Erythroblast (primary cell): ENCODE data around the gene KCNK10.

Source experiments
- GATA1 ChIP-seq: IDR thresholded peaks from 2 replicates; pipeline ENCODE4 v1.6.1; 2011; ENCODE audit warnings: low read depth, mild to moderate bottlenecking, control low read depth, low read length, moderate library complexity
- POLR2A ChIP-seq: IDR thresholded peaks from 2 replicates; pipeline ENCODE4 v1.6.1; 2011; ENCODE audit warnings: mild to moderate bottlenecking, low read length

- TF ChIP-seq POLR2A: no peak
- TF ChIP-seq GATA1: no peak
Observed at GRCh38 chr14:88233915-88234314, 89.2 kb downstream of the KCNK10 start.
